GM12878 (cell line): ENCODE results near the gene HMG20B. TPM values are rescaled to one million over a fixed set of nuclear protein-coding genes. Genes with fewer than 3 reads are reported as not detected.

ENCODE experiments used
- CHD2 ChIP-seq: IDR thresholded peaks from 2 replicates; pipeline ENCODE4 v1.6.1; 2011; ENCODE audit warnings: low read depth, low read length, improper control_type of control experiment, borderline replicate concordance
- GATAD2B ChIP-seq: fragments of 450-650 bp; conservative IDR thresholded peaks from 2 replicates; pipeline ENCODE4 v1.6.1; 2017; ENCODE audit warnings: low read depth, mild to moderate bottlenecking, moderate library complexity
- IKZF1 ChIP-seq: fragments of 450-650 bp; conservative IDR thresholded peaks from 2 replicates; pipeline ENCODE4 v1.6.1; 2017; ENCODE audit warnings: antibody characterized with exemption, mild to moderate bottlenecking
- JUND ChIP-seq: IDR thresholded peaks from 2 replicates; pipeline ENCODE4 v1.6.1; 2012; ENCODE audit warnings: low read depth, mild to moderate bottlenecking, low read length, improper control_type of control experiment, moderate library complexity
- MYB ChIP-seq: fragments of 150-350 bp; IDR thresholded peaks from 2 replicates; pipeline ENCODE4 v1.6.1; 2014; ENCODE audit warnings: mild to moderate bottlenecking, low read depth, low read length, borderline replicate concordance
- NFXL1 ChIP-seq: fragments of 450-650 bp; IDR thresholded peaks from 2 replicates; pipeline ENCODE4 v1.6.1; 2017; ENCODE audit warnings: antibody characterized with exemption, mild to moderate bottlenecking, borderline replicate concordance
- RAD51 ChIP-seq: fragments of 450-650 bp; IDR thresholded peaks from 2 replicates; pipeline ENCODE4 v1.6.1; 2016; ENCODE audit warnings: moderate library complexity, mild to moderate bottlenecking, inconsistent platforms
- RUNX3 ChIP-seq: IDR thresholded peaks from 2 replicates; pipeline ENCODE4 v1.6.1; 2012; ENCODE audit warnings: low read length, inconsistent platforms
- SMARCA5 ChIP-seq: fragments of 450-650 bp; IDR thresholded peaks from 2 replicates; pipeline ENCODE4 v1.6.1; 2017; ENCODE audit warnings: mild to moderate bottlenecking
- STAT1 ChIP-seq: fragments of 450-650 bp; conservative IDR thresholded peaks from 2 replicates; pipeline ENCODE4 v1.6.1; 2014; ENCODE audit warnings: antibody characterized with exemption, mild to moderate bottlenecking
- ZNF24 ChIP-seq: fragments of 450-650 bp; IDR thresholded peaks from 2 replicates; pipeline ENCODE4 v1.6.1; 2017; ENCODE audit warnings: antibody characterized with exemption, mild to moderate bottlenecking
- polyA plus RNA-seq, 11 experiments: library from polyadenylated mRNA; depleted of rRNA in 4 of 11; unstranded in 6 of 11; stranded (reverse) in 5 of 11; fragments of >200 nt; fragmentation: Nextera tagmentation in 4 of 11; fragmentation: Illumina TruSeq in 1 of 11; extraction: Ambion mirVana in 4 of 11; extraction: Trizol in 1 of 11; gene quantifications; 1 replicate in 1 of 11; 2 replicates in 10 of 11; pipeline versions ENCODE4 v1.2.1 to v1.2.3, GENCODE V29; 2011 to 2016; ENCODE audit warnings: inconsistent platforms in 2 of 11, missing spikeins in 2 of 11, low read depth in 1 of 11
- total RNA-seq, 4 experiments: library from RNA; depleted of rRNA in 3 of 4; stranded (reverse); fragments of >200 nt in 3 of 4; fragmentation: Illumina TruSeq in 1 of 4; extraction: Trizol in 1 of 4; gene quantifications; 2 replicates each; pipeline versions ENCODE4 v1.2.1 to v1.2.3, GENCODE V29; 2013 to 2021
- TF ChIP-seq, protein P1 (sequence below): fragments of 450-650 bp; formaldehyde crosslinking; IDR thresholded peaks from 2 replicates; pipeline ENCODE4 v1.4.0; 2022; ENCODE audit warnings: mild to moderate bottlenecking, moderate library complexity
- TF ChIP-seq, protein P2 (sequence below): fragments of 150-350 bp; IDR thresholded peaks from 2 replicates; pipeline ENCODE4 v1.6.1; 2016; ENCODE audit warnings: low read depth, low read length
- TF ChIP-seq, protein P3 (sequence below): IDR thresholded peaks from 2 replicates; pipeline ENCODE4 v1.6.1; 2012; ENCODE audit warnings: low read length, inconsistent platforms
- TF ChIP-seq, protein P4 (sequence below): IDR thresholded peaks from 2 replicates; pipeline ENCODE4 v1.6.1; 2011; ENCODE audit warnings: borderline replicate concordance, low read depth, mild to moderate bottlenecking, moderate library complexity, mixed read lengths, low read length; ENCODE audit not compliant: insufficient read depth; ENCODE audit errors: extremely low read length
- TF ChIP-seq, protein P5 (sequence below): IDR thresholded peaks from 2 replicates; pipeline ENCODE4 v1.6.1; 2012; ENCODE audit warnings: low read depth, low read length, improper control_type of control experiment
- TF ChIP-seq, protein P6 (sequence below): IDR thresholded peaks from 2 replicates; pipeline ENCODE4 v1.6.1; 2011; ENCODE audit warnings: borderline replicate concordance, low read depth, mild to moderate bottlenecking, moderate library complexity, low read length; ENCODE audit not compliant: insufficient read depth, poor library complexity, severe bottlenecking

HMG20B gene
- total and polyA plus RNA-seq, 10 of the 15 experiments (the other 5 are each of a cell fraction or from before 2014, with no cell fraction given): 0.37 to 92.7 (median 47.0) TPM

DNA sequence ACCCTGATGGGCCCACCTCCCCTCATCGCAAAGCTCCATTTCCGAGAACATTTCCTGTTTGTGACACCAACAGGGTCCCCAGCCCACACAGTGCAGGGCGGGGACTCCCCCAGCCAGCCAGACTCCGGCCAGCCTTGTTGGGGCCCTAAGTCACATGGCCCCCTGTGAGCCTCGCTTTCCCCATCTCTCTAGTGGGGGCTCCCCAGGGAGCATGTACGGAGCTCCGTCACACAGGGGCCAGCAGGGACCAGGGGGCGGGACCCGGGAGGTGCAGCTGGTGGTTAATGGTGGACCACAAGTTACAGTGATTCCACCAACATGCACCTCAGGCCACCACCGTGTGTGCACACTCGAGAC is 32.2 kb downstream of the HMG20B start (continued):
- TF ChIP-seq, protein P1, sequence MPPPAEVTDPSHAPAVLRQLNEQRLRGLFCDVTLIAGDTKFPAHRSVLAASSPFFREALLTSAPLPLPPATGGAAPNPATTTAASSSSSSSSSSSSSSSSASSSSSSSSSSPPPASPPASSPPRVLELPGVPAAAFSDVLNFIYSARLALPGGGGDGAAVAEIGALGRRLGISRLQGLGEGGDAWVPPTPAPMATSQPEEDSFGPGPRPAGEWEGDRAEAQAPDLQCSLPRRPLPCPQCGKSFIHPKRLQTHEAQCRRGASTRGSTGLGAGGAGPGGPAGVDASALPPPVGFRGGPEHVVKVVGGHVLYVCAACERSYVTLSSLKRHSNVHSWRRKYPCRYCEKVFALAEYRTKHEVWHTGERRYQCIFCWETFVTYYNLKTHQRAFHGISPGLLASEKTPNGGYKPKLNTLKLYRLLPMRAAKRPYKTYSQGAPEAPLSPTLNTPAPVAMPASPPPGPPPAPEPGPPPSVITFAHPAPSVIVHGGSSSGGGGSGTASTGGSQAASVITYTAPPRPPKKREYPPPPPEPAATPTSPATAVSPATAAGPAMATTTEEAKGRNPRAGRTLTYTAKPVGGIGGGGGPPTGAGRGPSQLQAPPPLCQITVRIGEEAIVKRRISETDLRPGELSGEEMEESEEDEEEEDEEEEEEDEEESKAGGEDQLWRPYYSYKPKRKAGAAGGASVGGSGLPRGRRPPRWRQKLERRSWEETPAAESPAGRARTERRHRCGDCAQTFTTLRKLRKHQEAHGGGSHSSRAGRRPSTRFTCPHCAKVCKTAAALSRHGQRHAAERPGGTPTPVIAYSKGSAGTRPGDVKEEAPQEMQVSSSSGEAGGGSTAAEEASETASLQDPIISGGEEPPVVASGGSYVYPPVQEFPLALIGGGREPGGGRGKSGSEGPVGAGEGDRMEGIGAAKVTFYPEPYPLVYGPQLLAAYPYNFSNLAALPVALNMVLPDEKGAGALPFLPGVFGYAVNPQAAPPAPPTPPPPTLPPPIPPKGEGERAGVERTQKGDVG (CRISPR knock-in tag): no peak
- TF ChIP-seq, protein P2, sequence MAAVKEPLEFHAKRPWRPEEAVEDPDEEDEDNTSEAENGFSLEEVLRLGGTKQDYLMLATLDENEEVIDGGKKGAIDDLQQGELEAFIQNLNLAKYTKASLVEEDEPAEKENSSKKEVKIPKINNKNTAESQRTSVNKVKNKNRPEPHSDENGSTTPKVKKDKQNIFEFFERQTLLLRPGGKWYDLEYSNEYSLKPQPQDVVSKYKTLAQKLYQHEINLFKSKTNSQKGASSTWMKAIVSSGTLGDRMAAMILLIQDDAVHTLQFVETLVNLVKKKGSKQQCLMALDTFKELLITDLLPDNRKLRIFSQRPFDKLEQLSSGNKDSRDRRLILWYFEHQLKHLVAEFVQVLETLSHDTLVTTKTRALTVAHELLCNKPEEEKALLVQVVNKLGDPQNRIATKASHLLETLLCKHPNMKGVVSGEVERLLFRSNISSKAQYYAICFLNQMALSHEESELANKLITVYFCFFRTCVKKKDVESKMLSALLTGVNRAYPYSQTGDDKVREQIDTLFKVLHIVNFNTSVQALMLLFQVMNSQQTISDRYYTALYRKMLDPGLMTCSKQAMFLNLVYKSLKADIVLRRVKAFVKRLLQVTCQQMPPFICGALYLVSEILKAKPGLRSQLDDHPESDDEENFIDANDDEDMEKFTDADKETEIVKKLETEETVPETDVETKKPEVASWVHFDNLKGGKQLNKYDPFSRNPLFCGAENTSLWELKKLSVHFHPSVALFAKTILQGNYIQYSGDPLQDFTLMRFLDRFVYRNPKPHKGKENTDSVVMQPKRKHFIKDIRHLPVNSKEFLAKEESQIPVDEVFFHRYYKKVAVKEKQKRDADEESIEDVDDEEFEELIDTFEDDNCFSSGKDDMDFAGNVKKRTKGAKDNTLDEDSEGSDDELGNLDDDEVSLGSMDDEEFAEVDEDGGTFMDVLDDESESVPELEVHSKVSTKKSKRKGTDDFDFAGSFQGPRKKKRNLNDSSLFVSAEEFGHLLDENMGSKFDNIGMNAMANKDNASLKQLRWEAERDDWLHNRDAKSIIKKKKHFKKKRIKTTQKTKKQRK: no peak
- TF ChIP-seq ZNF24 (no peak), RAD51 (peak; percentile 54), GATAD2B (peak; percentile 75), JUND (no peak), MYB (no peak), NFXL1 (no peak), SMARCA5 (no peak), RUNX3 (peak; percentile 29), STAT1 (no peak), IKZF1 (peak; percentile 25; the same call in 1 of the 2 replicates), CHD2 (no peak)
- TF ChIP-seq, protein P3, sequence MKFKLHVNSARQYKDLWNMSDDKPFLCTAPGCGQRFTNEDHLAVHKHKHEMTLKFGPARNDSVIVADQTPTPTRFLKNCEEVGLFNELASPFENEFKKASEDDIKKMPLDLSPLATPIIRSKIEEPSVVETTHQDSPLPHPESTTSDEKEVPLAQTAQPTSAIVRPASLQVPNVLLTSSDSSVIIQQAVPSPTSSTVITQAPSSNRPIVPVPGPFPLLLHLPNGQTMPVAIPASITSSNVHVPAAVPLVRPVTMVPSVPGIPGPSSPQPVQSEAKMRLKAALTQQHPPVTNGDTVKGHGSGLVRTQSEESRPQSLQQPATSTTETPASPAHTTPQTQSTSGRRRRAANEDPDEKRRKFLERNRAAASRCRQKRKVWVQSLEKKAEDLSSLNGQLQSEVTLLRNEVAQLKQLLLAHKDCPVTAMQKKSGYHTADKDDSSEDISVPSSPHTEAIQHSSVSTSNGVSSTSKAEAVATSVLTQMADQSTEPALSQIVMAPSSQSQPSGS: no peak
- TF ChIP-seq, protein P4, sequence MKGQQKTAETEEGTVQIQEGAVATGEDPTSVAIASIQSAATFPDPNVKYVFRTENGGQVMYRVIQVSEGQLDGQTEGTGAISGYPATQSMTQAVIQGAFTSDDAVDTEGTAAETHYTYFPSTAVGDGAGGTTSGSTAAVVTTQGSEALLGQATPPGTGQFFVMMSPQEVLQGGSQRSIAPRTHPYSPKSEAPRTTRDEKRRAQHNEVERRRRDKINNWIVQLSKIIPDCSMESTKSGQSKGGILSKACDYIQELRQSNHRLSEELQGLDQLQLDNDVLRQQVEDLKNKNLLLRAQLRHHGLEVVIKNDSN: peak; percentile 36
- TF ChIP-seq, protein P5, sequence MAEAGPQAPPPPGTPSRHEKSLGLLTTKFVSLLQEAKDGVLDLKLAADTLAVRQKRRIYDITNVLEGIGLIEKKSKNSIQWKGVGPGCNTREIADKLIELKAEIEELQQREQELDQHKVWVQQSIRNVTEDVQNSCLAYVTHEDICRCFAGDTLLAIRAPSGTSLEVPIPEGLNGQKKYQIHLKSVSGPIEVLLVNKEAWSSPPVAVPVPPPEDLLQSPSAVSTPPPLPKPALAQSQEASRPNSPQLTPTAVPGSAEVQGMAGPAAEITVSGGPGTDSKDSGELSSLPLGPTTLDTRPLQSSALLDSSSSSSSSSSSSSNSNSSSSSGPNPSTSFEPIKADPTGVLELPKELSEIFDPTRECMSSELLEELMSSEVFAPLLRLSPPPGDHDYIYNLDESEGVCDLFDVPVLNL: no peak
- TF ChIP-seq, protein P6, sequence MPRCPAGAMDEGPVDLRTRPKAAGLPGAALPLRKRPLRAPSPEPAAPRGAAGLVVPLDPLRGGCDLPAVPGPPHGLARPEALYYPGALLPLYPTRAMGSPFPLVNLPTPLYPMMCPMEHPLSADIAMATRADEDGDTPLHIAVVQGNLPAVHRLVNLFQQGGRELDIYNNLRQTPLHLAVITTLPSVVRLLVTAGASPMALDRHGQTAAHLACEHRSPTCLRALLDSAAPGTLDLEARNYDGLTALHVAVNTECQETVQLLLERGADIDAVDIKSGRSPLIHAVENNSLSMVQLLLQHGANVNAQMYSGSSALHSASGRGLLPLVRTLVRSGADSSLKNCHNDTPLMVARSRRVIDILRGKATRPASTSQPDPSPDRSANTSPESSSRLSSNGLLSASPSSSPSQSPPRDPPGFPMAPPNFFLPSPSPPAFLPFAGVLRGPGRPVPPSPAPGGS: no peak
